K562 (cell line): Measurements from ENCODE around the gene ARHGDIB. TPM values are rescaled to one million over a fixed set of nuclear protein-coding genes. Genes with fewer than 3 reads are reported as not detected.

ENCODE experiments used
- ATAC-seq: fragments of 200-7000 bp; cut with Tn5 transposase; 3 replicates; pipeline ENCODE4 v1.9.1; 2020; ENCODE audit warnings: moderate library complexity
- BruUV-seq: library from RNA; stranded (reverse); fragments of 400-500 nt; replicated peaks from 2 replicates; lab custom pipeline; 2021; lab: Mats Ljungman, UMichigan
- CTCF ChIA-PET: fragments of 300-600 bp; formaldehyde crosslinking; extraction: SDS; loops from one replicate; lab custom pipeline; 2021; ENCODE audit warnings: low intra/inter-chr PET ratio; lab: Yijun Ruan, JAX
- POLR2A ChIA-PET: fragments of 300-600, 350-650 bp; sonication (Branson Sonifier 250); formaldehyde crosslinking; extraction: SDS; loops from one replicate; lab custom pipeline; 2021; ENCODE audit warnings: antibody characterized with exemption, inconsistent platforms; lab: Yijun Ruan, JAX
- DNase-seq, 4 experiments: peaks; one replicate each; pipeline versions ENCODE4 v3.0.0 to v3.0.0-alpha.2; 2011 to 2018; ENCODE audit warnings: low spot score in 3 of 4, mixed read lengths in 3 of 4; ENCODE audit errors: extremely low read depth in 1 of 4
- FAIRE-seq: peaks from 2 replicates; lab custom pipeline; 2011; peaks lifted over from hg19 to GRCh38; lab: Jason Lieb, UNC
- H2AFZ ChIP-seq: 2 replicates; pipeline ENCODE4 v1.6.0; 2011; ENCODE audit warnings: low read depth, low read length, control low read depth, inconsistent platforms
- H3K27ac ChIP-seq: fragments of 200-600 bp; 3 replicates; pipeline ENCODE4 v1.8.0; 2011; ENCODE audit warnings: low read depth, mild to moderate bottlenecking, control low read depth, inconsistent platforms, low read length, moderate library complexity, mixed read lengths; ENCODE audit errors: extremely low read depth
- H3K27me3 ChIP-seq, 2 experiments: fragments of 300-600 bp in 1 of 2; 2 replicates in 1 of 2; 3 replicates in 1 of 2; pipeline versions ENCODE4 v1.6.0 to v1.8.0; 2011; ENCODE audit warnings: inconsistent platforms in 2 of 2, low read length in 2 of 2, mild to moderate bottlenecking in 1 of 2, mixed read lengths in 1 of 2, moderate library complexity in 1 of 2; ENCODE audit not compliant: control insufficient read depth in 2 of 2, insufficient read depth in 2 of 2
- H3K36me3 ChIP-seq: fragments of 300-600 bp; 3 replicates; pipeline ENCODE4 v1.8.0; 2011; ENCODE audit warnings: mild to moderate bottlenecking, low read length, inconsistent platforms; ENCODE audit not compliant: control insufficient read depth, insufficient read depth
- H3K4me1 ChIP-seq, 2 experiments: fragments of 200-600 bp in 1 of 2; replicated peaks in 1 of 2; 2 replicates in 1 of 2; 3 replicates in 1 of 2; pipeline versions ENCODE4 v1.5.1 to v1.8.0; 2011; ENCODE audit warnings: inconsistent platforms in 2 of 2, low read length in 2 of 2, mild to moderate bottlenecking in 1 of 2, mixed read lengths in 1 of 2, moderate library complexity in 1 of 2; ENCODE audit not compliant: control insufficient read depth in 2 of 2, insufficient read depth in 2 of 2
- H3K4me2 ChIP-seq: 2 replicates; pipeline ENCODE4 v1.6.1; 2011; ENCODE audit warnings: low read length, control low read depth, inconsistent platforms, mixed read lengths; ENCODE audit not compliant: insufficient read depth
- H3K4me3 ChIP-seq: fragments of 200-600 bp; sonication (generic), shearing (Covaris generic); 2 replicates; pipeline ENCODE4 v1.5.1; 2016; ENCODE audit warnings: control low read depth, inconsistent platforms
- H3K79me2 ChIP-seq: fragments of 200-600 bp; 3 replicates; pipeline ENCODE4 v1.8.0; 2011; ENCODE audit warnings: low read length, inconsistent platforms; ENCODE audit not compliant: control insufficient read depth, insufficient read depth
- H3K9ac ChIP-seq, 2 experiments: 2 replicates each; pipeline versions ENCODE4 v1.6.0 to v1.6.1; 2011; ENCODE audit warnings: low read depth in 2 of 2, low read length in 2 of 2, control low read depth in 1 of 2, inconsistent platforms in 1 of 2, mild to moderate bottlenecking in 1 of 2, mixed read lengths in 1 of 2; ENCODE audit not compliant: insufficient read depth in 1 of 2
- H3K9me1 ChIP-seq: one replicate; pipeline ENCODE4 v1.6.0; 2011; ENCODE audit warnings: inconsistent platforms, mild to moderate bottlenecking, low read length, moderate library complexity; ENCODE audit not compliant: control insufficient read depth, insufficient read depth
- H3K9me3 ChIP-seq: replicated peaks from 2 replicates; pipeline ENCODE4 v1.5.1; 2011; ENCODE audit warnings: low read depth, low read length, inconsistent platforms; ENCODE audit not compliant: control insufficient read depth, insufficient read depth
- H4K20me1 ChIP-seq: replicated peaks from 2 replicates; pipeline ENCODE4 v1.6.1; 2011; ENCODE audit warnings: low read length, inconsistent platforms, mixed read lengths; ENCODE audit not compliant: control insufficient read depth, insufficient read depth
- ZNF146 ChIP-seq: IDR thresholded peaks from one replicate; pipeline ENCODE4 v1.6.1; 2018; ENCODE audit warnings: missing compliant biosample characterization; ENCODE audit not compliant: unreplicated experiment
- ZNF764 ChIP-seq: fragments of 250-450 bp; sonication (Bioruptor Pico); IDR thresholded peaks from 2 replicates; pipeline ENCODE4 v1.4.0; 2020; ENCODE audit warnings: low read depth, mild to moderate bottlenecking, moderate library complexity
- WGBS: fragments of 100-300 bp; shearing (Covaris generic); methylation state at CpG from one replicate; pipeline ENCODE4 v1.1.6; 2016; ENCODE audit warnings: low coverage, mixed read lengths; ENCODE audit not compliant: insufficient coverage; ENCODE audit errors: missing lambda C conversion rate; 5-methylcytosine and 5-hydroxymethylcytosine counted together
- in situ Hi-C: fragments of 300-500 bp; cut with MboI; formaldehyde crosslinking; loops from 4 replicates; pipeline ENCODE4 v1.15.0; 2018; ENCODE audit warnings: inconsistent platforms, mixed read lengths
- intact Hi-C: fragments of 100-400 bp; cut with micrococcal nuclease; formaldehyde crosslinking; loops from 2 replicates; pipeline ENCODE4 v1.14.2; 2022
- polyA plus RNA-seq, 8 experiments: library from polyadenylated mRNA; depleted of rRNA in 4 of 8; stranded (reverse) in 5 of 8; unstranded in 3 of 8; fragments of >200 nt; fragmentation: Nextera tagmentation in 2 of 8; fragmentation: Illumina TruSeq in 1 of 8; extraction: Ambion mirVana in 2 of 8; extraction: Trizol in 1 of 8; gene quantifications; 2 replicates each; pipeline versions ENCODE4 v1.2.1 to v1.2.3, GENCODE V29; 2011 to 2014; ENCODE audit warnings: inconsistent platforms in 1 of 8, missing spikeins in 1 of 8
- total RNA-seq, 7 experiments: library from RNA; depleted of rRNA in 6 of 7; stranded (reverse); fragments of >200 nt in 6 of 7; fragmentation: Illumina TruSeq in 2 of 7; extraction: Trizol in 2 of 7; gene quantifications; 2 replicates each; pipeline versions ENCODE4 v1.2.1 to v1.2.3, GENCODE V29; 2011 to 2021; ENCODE audit warnings: low replicate concordance in 1 of 7
- TF ChIP-seq, protein P1 (sequence below), 2 experiments: fragments of 450-650 bp; IDR thresholded peaks; 2 replicates each; pipeline ENCODE4 v1.6.1; 2018; ENCODE audit warnings: mild to moderate bottlenecking in 2 of 2, low read depth in 1 of 2; ENCODE audit not compliant: partially characterized antibody in 2 of 2

The ARHGDIB gene
- total and polyA plus RNA-seq, 9 of the 15 experiments (the other 6 are each of a cell fraction or from before 2014, with no cell fraction given) = 9.5 to 204 (median 116) TPM

DNA sequence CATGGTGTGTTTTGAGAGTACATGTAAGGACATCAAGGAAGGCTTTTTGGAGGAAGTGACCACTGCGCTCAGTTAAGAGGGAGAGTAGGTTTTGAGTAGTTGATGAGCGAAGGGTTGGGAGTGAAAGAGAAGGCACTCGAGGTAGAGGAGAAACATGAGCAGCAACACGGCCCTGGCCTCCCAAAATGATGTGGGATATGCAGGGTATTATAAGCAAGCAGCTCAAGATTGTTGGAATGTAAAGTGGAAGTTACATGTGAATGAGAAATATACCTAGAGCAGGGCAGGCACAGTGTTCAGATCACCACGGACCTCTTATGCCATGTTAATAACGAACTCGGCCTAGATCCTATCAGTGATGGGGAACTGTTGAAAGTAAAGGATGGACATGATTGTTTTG, 2.1 kb upstream of the ARHGDIB start:
- H3K4me3 ChIP-seq = no peak overlapping the region
- H3K27me3 ChIP-seq = no peaks in the 10 kb centered on the region
- no peak overlapping the region for H3K27ac ChIP-seq
- no peak overlapping the region for H3K9ac ChIP-seq
- no peaks in the 10 kb centered on the region; a peak in 2 of 5 replicates for H3K4me1 ChIP-seq
- intact Hi-C loops = no loop called here
- no peak for TF ChIP-seq ZNF764 (CRISPR knock-in tag)
- TF ChIP-seq ZNF146 (CRISPR knock-in tag) = no peak
- TF ChIP-seq, protein P1, sequence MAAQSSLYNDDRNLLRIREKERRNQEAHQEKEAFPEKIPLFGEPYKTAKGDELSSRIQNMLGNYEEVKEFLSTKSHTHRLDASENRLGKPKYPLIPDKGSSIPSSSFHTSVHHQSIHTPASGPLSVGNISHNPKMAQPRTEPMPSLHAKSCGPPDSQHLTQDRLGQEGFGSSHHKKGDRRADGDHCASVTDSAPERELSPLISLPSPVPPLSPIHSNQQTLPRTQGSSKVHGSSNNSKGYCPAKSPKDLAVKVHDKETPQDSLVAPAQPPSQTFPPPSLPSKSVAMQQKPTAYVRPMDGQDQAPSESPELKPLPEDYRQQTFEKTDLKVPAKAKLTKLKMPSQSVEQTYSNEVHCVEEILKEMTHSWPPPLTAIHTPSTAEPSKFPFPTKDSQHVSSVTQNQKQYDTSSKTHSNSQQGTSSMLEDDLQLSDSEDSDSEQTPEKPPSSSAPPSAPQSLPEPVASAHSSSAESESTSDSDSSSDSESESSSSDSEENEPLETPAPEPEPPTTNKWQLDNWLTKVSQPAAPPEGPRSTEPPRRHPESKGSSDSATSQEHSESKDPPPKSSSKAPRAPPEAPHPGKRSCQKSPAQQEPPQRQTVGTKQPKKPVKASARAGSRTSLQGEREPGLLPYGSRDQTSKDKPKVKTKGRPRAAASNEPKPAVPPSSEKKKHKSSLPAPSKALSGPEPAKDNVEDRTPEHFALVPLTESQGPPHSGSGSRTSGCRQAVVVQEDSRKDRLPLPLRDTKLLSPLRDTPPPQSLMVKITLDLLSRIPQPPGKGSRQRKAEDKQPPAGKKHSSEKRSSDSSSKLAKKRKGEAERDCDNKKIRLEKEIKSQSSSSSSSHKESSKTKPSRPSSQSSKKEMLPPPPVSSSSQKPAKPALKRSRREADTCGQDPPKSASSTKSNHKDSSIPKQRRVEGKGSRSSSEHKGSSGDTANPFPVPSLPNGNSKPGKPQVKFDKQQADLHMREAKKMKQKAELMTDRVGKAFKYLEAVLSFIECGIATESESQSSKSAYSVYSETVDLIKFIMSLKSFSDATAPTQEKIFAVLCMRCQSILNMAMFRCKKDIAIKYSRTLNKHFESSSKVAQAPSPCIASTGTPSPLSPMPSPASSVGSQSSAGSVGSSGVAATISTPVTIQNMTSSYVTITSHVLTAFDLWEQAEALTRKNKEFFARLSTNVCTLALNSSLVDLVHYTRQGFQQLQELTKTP (IDR thresholded peaks at IDR 0.05; ENCODE audit: low read depth in 1 of 2, partially characterized antibody in 2 of 2) = no peak
- ATAC-seq (no peak), FAIRE-seq (no peak), DNase-seq (no peak)
- no TSS peak for BruUV-seq
- H4K20me1 ChIP-seq = no peaks in the 10 kb centered on the region
- 36% methylated on average over 6 of the region's 7 CpGs for WGBS
- H3K9me3 ChIP-seq = no peaks in the 10 kb centered on the region
- H2AFZ ChIP-seq = peak overlapping the region; percentile 40; the same call in 1 of the 2 replicates
- in situ Hi-C loops = loop anchor here (25.0 kb wide), 1 partner anchor 751 kb away; no protein-coding TSS in a partner anchor
- POLR2A ChIA-PET = no interaction called here
- no peaks in the 10 kb centered on the region for H3K79me2 ChIP-seq
- no peak overlapping the region for H3K4me2 ChIP-seq
- CTCF ChIA-PET = no interaction called here
- no peaks in the 10 kb centered on the region for H3K9me1 ChIP-seq
- no peaks in the 10 kb centered on the region for H3K36me3 ChIP-seq
